Esophagus squamous epithelium (tissue), 4 donors: Measurements from ENCODE around the gene TMCC3.

Source experiments
- POLR2A ChIP-seq, 4 donors: fragments of 450-650 bp; IDR thresholded peaks; one replicate each; pipeline ENCODE4 v1.6.1; 2017; ENCODE audit warnings: antibody characterized with exemption in 4 of 4, mild to moderate bottlenecking in 4 of 4, moderate library complexity in 3 of 4
- TF ChIP-seq, protein P1 (sequence below), 6 experiments: fragments of 450-650 bp in 4 of 6; fragments of 200-600 bp in 2 of 6; sonication (generic) in 2 of 6; IDR thresholded peaks; one replicate each; pipeline ENCODE4 v1.5.1; 2016 to 2019; ENCODE audit warnings: antibody characterized with exemption in 6 of 6, mild to moderate bottlenecking in 4 of 6, moderate library complexity in 4 of 6

DNA sequence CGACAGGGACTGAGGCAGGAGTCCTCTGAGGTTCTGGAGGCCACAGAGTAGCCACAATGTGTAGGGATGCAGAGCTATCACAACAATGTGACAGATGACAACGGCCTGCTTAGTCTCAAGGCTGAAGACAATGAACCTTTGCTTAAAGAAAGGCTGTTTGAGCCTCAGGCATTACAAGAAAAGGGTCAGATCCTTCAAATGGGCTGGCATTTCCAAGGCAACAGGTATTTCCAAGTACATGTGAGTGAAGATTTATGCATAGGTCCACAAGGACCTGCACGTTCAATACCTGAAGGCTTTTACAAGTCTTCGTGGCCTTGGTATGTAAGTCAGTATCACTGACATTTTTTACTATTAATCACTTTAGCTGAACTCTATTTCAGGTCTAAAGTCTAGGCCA, 62.0 kb downstream of the TMCC3 start:
- TF ChIP-seq, protein P1, sequence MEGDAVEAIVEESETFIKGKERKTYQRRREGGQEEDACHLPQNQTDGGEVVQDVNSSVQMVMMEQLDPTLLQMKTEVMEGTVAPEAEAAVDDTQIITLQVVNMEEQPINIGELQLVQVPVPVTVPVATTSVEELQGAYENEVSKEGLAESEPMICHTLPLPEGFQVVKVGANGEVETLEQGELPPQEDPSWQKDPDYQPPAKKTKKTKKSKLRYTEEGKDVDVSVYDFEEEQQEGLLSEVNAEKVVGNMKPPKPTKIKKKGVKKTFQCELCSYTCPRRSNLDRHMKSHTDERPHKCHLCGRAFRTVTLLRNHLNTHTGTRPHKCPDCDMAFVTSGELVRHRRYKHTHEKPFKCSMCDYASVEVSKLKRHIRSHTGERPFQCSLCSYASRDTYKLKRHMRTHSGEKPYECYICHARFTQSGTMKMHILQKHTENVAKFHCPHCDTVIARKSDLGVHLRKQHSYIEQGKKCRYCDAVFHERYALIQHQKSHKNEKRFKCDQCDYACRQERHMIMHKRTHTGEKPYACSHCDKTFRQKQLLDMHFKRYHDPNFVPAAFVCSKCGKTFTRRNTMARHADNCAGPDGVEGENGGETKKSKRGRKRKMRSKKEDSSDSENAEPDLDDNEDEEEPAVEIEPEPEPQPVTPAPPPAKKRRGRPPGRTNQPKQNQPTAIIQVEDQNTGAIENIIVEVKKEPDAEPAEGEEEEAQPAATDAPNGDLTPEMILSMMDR (IDR thresholded peaks at IDR 0.05) = no peak
- TF ChIP-seq POLR2A (IDR thresholded peaks at IDR 0.05) = no peak
